Neural progenitor cell (in vitro differentiated cells): ENCODE data around the gene ZNF202. TPM values are rescaled to one million over a fixed set of nuclear protein-coding genes. Genes with fewer than 3 reads are reported as not detected.

Source experiments
- DNase-seq: peaks from one replicate; pipeline ENCODE4 v3.0.0-alpha.2; 2016; ENCODE audit warnings: low spot score
- H2AFZ ChIP-seq: fragments of 200-600 bp; sonication (generic); replicated peaks from 2 replicates; pipeline ENCODE4 v1.6.1; 2016; ENCODE audit warnings: antibody characterized with exemption
- H3F3A ChIP-seq: fragments of 200-600 bp; sonication (generic); 2 replicates; pipeline ENCODE4 v1.6.1; 2016; ENCODE audit warnings: antibody characterized with exemption, low read depth
- H3K27ac ChIP-seq: fragments of 200-600 bp; sonication (generic); 2 replicates; pipeline ENCODE4 v1.5.1; 2016; ENCODE audit warnings: mild to moderate bottlenecking
- H3K27me3 ChIP-seq: fragments of 200-600 bp; sonication (generic); 2 replicates; pipeline ENCODE4 v1.6.1; 2016; ENCODE audit warnings: mild to moderate bottlenecking, moderate library complexity
- H3K36me3 ChIP-seq: fragments of 200-600 bp; sonication (generic); 2 replicates; pipeline ENCODE4 v1.5.1; 2016
- H3K4me1 ChIP-seq: fragments of 200-600 bp; sonication (generic); 2 replicates; pipeline ENCODE4 v1.6.1; 2016; ENCODE audit warnings: mixed run types
- H3K4me2 ChIP-seq: fragments of 200-600 bp; sonication (generic); 2 replicates; pipeline ENCODE4 v1.6.1; 2016
- H3K4me3 ChIP-seq: fragments of 200-600 bp; sonication (generic); 2 replicates; pipeline ENCODE4 v1.5.1; 2016
- H3K79me2 ChIP-seq: fragments of 200-600 bp; sonication (generic); 2 replicates; pipeline ENCODE4 v1.6.1; 2016; ENCODE audit warnings: low read depth
- H3K9ac ChIP-seq: fragments of 200-600 bp; sonication (generic); 2 replicates; pipeline ENCODE4 v1.6.1; 2016
- H3K9me3 ChIP-seq: fragments of 200-600 bp; sonication (generic); 2 replicates; pipeline ENCODE4 v1.5.1; 2016; ENCODE audit warnings: low read depth
- H4K20me1 ChIP-seq: fragments of 200-600 bp; sonication (generic); 2 replicates; pipeline ENCODE4 v1.6.1; 2016; ENCODE audit warnings: low read depth
- H3K27ac Mint-ChIP-seq: 3 replicates; pipeline ENCODE4 v1.8.0; 2021; ENCODE audit warnings: mixed read lengths
- H3K27me3 Mint-ChIP-seq: 2 replicates; pipeline ENCODE4 v1.8.0; 2022; ENCODE audit warnings: low read depth, mild to moderate bottlenecking, inconsistent platforms, moderate library complexity, mixed read lengths; ENCODE audit not compliant: insufficient read depth
- H3K36me3 Mint-ChIP-seq: 3 replicates; pipeline ENCODE4 v1.8.0; 2021; ENCODE audit warnings: mixed read lengths
- H3K4me1 Mint-ChIP-seq: 3 replicates; pipeline ENCODE4 v1.8.0; 2021; ENCODE audit warnings: mixed read lengths
- H3K4me3 Mint-ChIP-seq: 3 replicates; pipeline ENCODE4 v1.8.0; 2021; ENCODE audit warnings: mild to moderate bottlenecking, moderate library complexity, mixed read lengths
- H3K9me3 Mint-ChIP-seq: 3 replicates; pipeline ENCODE4 v1.8.0; 2020; ENCODE audit warnings: mixed read lengths
- CTCF ChIP-seq: fragments of 200-600 bp; sonication (generic); IDR thresholded peaks from 2 replicates; pipeline ENCODE4 v1.5.1; 2017; ENCODE audit warnings: antibody characterized with exemption, mild to moderate bottlenecking
- EZH2 ChIP-seq: fragments of 200-600 bp; sonication (generic); IDR thresholded peaks from 2 replicates; pipeline ENCODE4 v1.6.1; 2017; ENCODE audit warnings: antibody characterized with exemption, mild to moderate bottlenecking, moderate library complexity
- EZH2phosphoT487 ChIP-seq: fragments of 200-600 bp; sonication (generic); IDR thresholded peaks from 2 replicates; pipeline ENCODE4 v1.6.1; 2017; ENCODE audit warnings: antibody characterized with exemption
- total RNA-seq: library from RNA; depleted of rRNA; stranded (reverse); fragments of >200 nt; gene quantifications from 2 replicates; pipeline ENCODE4 v1.2.3, GENCODE V29; 2015; ENCODE audit warnings: low replicate concordance

ZNF202 gene
- total RNA-seq, 1 donor from 2014 or later = 16.4 TPM

GRCh38 chr11:123702696-123703095, 38.8 kb downstream of the ZNF202 start:
- TF ChIP-seq CTCF (no peak), EZH2 (no peak), EZH2phosphoT487 (no peak)
- Mint-ChIP-seq H3K9me3 (peaks cover 2% of the 10 kb centered on the region), H3K27me3 (no peaks in the 10 kb centered on the region), H3K36me3 (no peaks in the 10 kb centered on the region), H3K27ac (no peak overlapping the region), H3K4me1 (no peaks in the 10 kb centered on the region), H3K4me3 (no peak overlapping the region)
- no peak overlapping the region for H3K4me2 ChIP-seq
- no peaks in the 10 kb centered on the region for H4K20me1 ChIP-seq
- H2AFZ ChIP-seq = no peak overlapping the region
- H3K27ac ChIP-seq = no peak overlapping the region
- no peaks in the 10 kb centered on the region for H3K9me3 ChIP-seq
- DNase-seq = no peak
- no peaks in the 10 kb centered on the region for H3K36me3 ChIP-seq
- H3K9ac ChIP-seq = no peak overlapping the region
- no peaks in the 10 kb centered on the region for H3K27me3 ChIP-seq
- no peaks in the 10 kb centered on the region for H3K4me1 ChIP-seq
- no peaks in the 10 kb centered on the region for H3K79me2 ChIP-seq
- H3F3A ChIP-seq = no peaks in the 10 kb centered on the region
- no peak overlapping the region for H3K4me3 ChIP-seq

GRCh38 chr11:123702139-123702538, 39.3 kb downstream of the ZNF202 start:
- H3K4me2 ChIP-seq = no peak overlapping the region
- no peaks in the 10 kb centered on the region for H3K79me2 ChIP-seq
- H3K27me3 ChIP-seq = no peaks in the 10 kb centered on the region
- no peaks in the 10 kb centered on the region for H3K27me3 Mint-ChIP-seq
- no peak overlapping the region for H3K27ac Mint-ChIP-seq
- H2AFZ ChIP-seq = no peak overlapping the region
- H3K27ac ChIP-seq = no peak overlapping the region
- no peaks in the 10 kb centered on the region for H3F3A ChIP-seq
- H3K9ac ChIP-seq = no peak overlapping the region
- no peaks in the 10 kb centered on the region for H3K36me3 ChIP-seq
- H3K9me3 ChIP-seq = no peaks in the 10 kb centered on the region
- no peak for DNase-seq
- no peaks in the 10 kb centered on the region for H3K4me1 ChIP-seq
- no peaks in the 10 kb centered on the region for H4K20me1 ChIP-seq
- peaks cover 2% of the 10 kb centered on the region for H3K9me3 Mint-ChIP-seq
- TF ChIP-seq CTCF (no peak), EZH2phosphoT487 (no peak), EZH2 (no peak)
- no peaks in the 10 kb centered on the region for H3K36me3 Mint-ChIP-seq
- H3K4me3 Mint-ChIP-seq = no peak overlapping the region
- no peak overlapping the region for H3K4me3 ChIP-seq
- no peaks in the 10 kb centered on the region for H3K4me1 Mint-ChIP-seq

- DNase-seq = no peak
- Histone ChIP-seq H3F3A (no peaks in the 10 kb centered on the region), H2AFZ (no peak overlapping the region), H3K9ac (no peak overlapping the region), H3K27ac (no peak overlapping the region), H3K4me2 (no peak overlapping the region), H3K9me3 (no peaks in the 10 kb centered on the region), H3K36me3 (no peaks in the 10 kb centered on the region), H3K4me3 (no peak overlapping the region), H3K79me2 (no peaks in the 10 kb centered on the region), H3K27me3 (no peaks in the 10 kb centered on the region), H3K4me1 (no peaks in the 10 kb centered on the region), H4K20me1 (no peaks in the 10 kb centered on the region)
- Mint-ChIP-seq H3K27ac (no peak overlapping the region), H3K9me3 (peaks cover 2% of the 10 kb centered on the region), H3K36me3 (no peaks in the 10 kb centered on the region), H3K4me3 (no peak overlapping the region), H3K4me1 (no peaks in the 10 kb centered on the region), H3K27me3 (no peaks in the 10 kb centered on the region)
- TF ChIP-seq CTCF (no peak), EZH2phosphoT487 (no peak), EZH2 (no peak)
Observed at GRCh38 chr11:123700772-123701171, 40.7 kb downstream of the ZNF202 start.
